ENCODE data around the gene BMPER.

GRCh38 chr7:33958104-33958503, 52.8 kb downstream of the BMPER start:
- TF ChIP-seq CTCF (IDR thresholded peaks at IDR 0.05) (no peak), POLR2A (IDR thresholded peaks at IDR 0.05) (no peak)

Measured in thyroid gland (tissue), 4 donors.